Tibial artery (tissue), 4 donors: ENCODE measurements around the gene AP2S1.

Source experiments
- DNase-seq, 2 donors: peaks; one replicate each; pipeline ENCODE4 v3.0.0-alpha.2; 2019
- H3K27ac ChIP-seq, 2 donors: fragments of 200-600 bp; sonication (generic) in 1 of 2; 1 replicate in 1 of 2; 2 replicates in 1 of 2; pipeline ENCODE4 v1.5.1; 2018 to 2019; ENCODE audit warnings: mild to moderate bottlenecking in 1 of 2
- H3K27me3 ChIP-seq, 2 donors: fragments of 200-600 bp; sonication (generic) in 1 of 2; one replicate each; pipeline versions ENCODE4 v1.5.1 to v1.6.0; 2016 to 2019
- H3K36me3 ChIP-seq, 3 donors: fragments of 200-600 bp; sonication (generic) in 2 of 3; one replicate each; pipeline ENCODE4 v1.5.1; 2016 to 2019; ENCODE audit warnings: mild to moderate bottlenecking in 2 of 3
- H3K4me1 ChIP-seq, 4 donors: fragments of 200-600 bp; sonication (generic) in 2 of 4; 1 replicate in 3 of 4; 2 replicates in 1 of 4; pipeline ENCODE4 v1.5.1; 2016 to 2019
- H3K4me3 ChIP-seq, 2 donors: fragments of 200-600 bp; sonication (generic) in 1 of 2; 1 replicate in 1 of 2; 2 replicates in 1 of 2; pipeline ENCODE4 v1.5.1; 2018 to 2019; ENCODE audit warnings: mild to moderate bottlenecking in 2 of 2
- H3K9me3 ChIP-seq, 3 donors: fragments of 200-600 bp; sonication (generic) in 1 of 3; one replicate each; pipeline ENCODE4 v1.5.1; 2016 to 2019
- CTCF ChIP-seq, 2 experiments: fragments of 200-600 bp in 1 of 2; fragments of 450-650 bp in 1 of 2; IDR thresholded peaks; one replicate each; pipeline ENCODE4 v1.5.1; 2017 to 2019; ENCODE audit warnings: antibody characterized with exemption in 2 of 2, mild to moderate bottlenecking in 1 of 2, moderate library complexity in 1 of 2
- intact Hi-C: fragments of 100-400 bp; cut with DNase I; formaldehyde crosslinking; loops from one replicate; pipeline ENCODE4 v1.15.0; 2023; ENCODE audit warnings: low total_unique reads

AP2S1 gene

GRCh38 chr19:46788968-46789338 lies 61.7 kb downstream of the AP2S1 start:
- intact Hi-C loops = no loop called here
- Histone ChIP-seq H3K27ac (peak overlapping the region in 1 of 2 donors; percentile 12), H3K9me3 (no peaks in the 10 kb centered on the region), H3K36me3 (peaks cover 0 to 2% (median 0%) of the 10 kb centered on the region in 3 donors), H3K4me3 (peak overlapping the region in 1 of 2 donors; percentile 95), H3K4me1 (peaks cover 0 to 32% (median 23%) of the 10 kb centered on the region in 4 donors), H3K27me3 (no peaks in the 10 kb centered on the region)
- no peak for DNase-seq
- TF ChIP-seq CTCF (IDR thresholded peaks at IDR 0.05) = no peak

- H3K27ac ChIP-seq = peak within 1 kb of the TSS; percentile 88 to 97
- H3K27me3 ChIP-seq = no peaks in the 10 kb centered on the region
- intact Hi-C loops = no loop called here
- TF ChIP-seq CTCF (IDR thresholded peaks at IDR 0.05) = no peak
- peaks cover 0 to 7% (median under 1%) of the 10 kb centered on the region in 3 donors for H3K36me3 ChIP-seq
- no peaks in the 10 kb centered on the region for H3K9me3 ChIP-seq
- peaks cover 0 to 38% (median 28%) of the 10 kb centered on the region in 4 donors for H3K4me1 ChIP-seq
- peak within 1 kb of the TSS; percentile 92 to 95 for H3K4me3 ChIP-seq
- DNase-seq = peak; percentile 97 to 99
Observed at GRCh38 chr19:46788262-46788967, 62.2 kb downstream of the AP2S1 start, which contains the start of gene SLC1A5. Gene SLC1A5, minus strand, starts transcription at chr19:46788594. Its CDS starts 629 bp downstream, at chr19:46787965.
